ENCODE results near the gene CAMSAP1.

CAMSAP1 gene

DNA sequence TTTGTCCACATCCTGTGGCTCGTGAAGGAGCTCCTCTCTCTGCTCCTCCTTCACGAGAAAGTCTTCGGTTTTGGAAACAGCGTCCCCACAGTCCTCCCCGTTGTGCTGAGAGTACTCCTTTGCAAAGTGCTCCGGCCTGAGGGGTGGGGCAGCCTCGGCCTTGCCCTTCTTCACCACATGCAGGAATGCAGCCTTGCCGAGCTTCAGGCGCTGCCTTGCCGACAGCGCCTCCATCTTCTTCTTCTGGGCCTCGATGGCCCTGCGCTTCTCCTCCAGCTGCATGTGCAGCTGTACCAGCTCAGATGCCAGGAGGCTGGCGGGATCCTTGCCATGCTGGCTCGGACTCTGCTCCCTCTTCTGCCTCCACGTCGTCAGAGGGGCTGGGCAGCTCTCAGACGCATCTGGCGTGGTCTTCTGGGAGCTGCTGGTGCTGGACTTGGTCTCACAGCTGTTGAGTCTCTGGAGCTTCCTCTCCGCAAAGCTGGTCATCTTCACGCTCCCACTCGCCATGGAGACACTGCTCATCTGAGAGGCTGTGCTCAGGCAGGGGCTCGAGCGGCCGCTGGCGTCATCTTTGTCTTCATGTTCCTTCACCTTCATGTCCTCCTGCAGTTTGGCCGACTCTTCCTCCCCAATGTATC is 85.5 kb downstream of the CAMSAP1 start:
- TF ChIP-seq YY1 (IDR thresholded peaks at IDR 0.05; ENCODE audit: low read depth) (no peak), EP300 (IDR thresholded peaks at IDR 0.05; ENCODE audit: borderline replicate concordance) (no peak), TAF1 (IDR thresholded peaks at IDR 0.05; ENCODE audit: low read depth) (no peak), MAX (IDR thresholded peaks at IDR 0.05) (no peak), RAD21 (IDR thresholded peaks at IDR 0.05; ENCODE audit: low read depth) (no peak), TCF12 (IDR thresholded peaks at IDR 0.05; ENCODE audit: low read depth) (no peak), EGR1 (IDR thresholded peaks at IDR 0.05) (no peak), ZBTB7A (IDR thresholded peaks at IDR 0.05; ENCODE audit: low read depth) (no peak), CEBPB (IDR thresholded peaks at IDR 0.05) (no peak), FOXM1 (IDR thresholded peaks at IDR 0.05; ENCODE audit: borderline replicate concordance, low read depth) (no peak), NFIC (IDR thresholded peaks at IDR 0.05) (no peak), CREB1 (IDR thresholded peaks at IDR 0.05; ENCODE audit: low read depth) (no peak), TEAD4 (IDR thresholded peaks at IDR 0.05) (no peak)
- TF ChIP-seq, protein P1, sequence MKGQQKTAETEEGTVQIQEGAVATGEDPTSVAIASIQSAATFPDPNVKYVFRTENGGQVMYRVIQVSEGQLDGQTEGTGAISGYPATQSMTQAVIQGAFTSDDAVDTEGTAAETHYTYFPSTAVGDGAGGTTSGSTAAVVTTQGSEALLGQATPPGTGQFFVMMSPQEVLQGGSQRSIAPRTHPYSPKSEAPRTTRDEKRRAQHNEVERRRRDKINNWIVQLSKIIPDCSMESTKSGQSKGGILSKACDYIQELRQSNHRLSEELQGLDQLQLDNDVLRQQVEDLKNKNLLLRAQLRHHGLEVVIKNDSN (IDR thresholded peaks at IDR 0.05), result no peak
- TF ChIP-seq, protein P2, sequence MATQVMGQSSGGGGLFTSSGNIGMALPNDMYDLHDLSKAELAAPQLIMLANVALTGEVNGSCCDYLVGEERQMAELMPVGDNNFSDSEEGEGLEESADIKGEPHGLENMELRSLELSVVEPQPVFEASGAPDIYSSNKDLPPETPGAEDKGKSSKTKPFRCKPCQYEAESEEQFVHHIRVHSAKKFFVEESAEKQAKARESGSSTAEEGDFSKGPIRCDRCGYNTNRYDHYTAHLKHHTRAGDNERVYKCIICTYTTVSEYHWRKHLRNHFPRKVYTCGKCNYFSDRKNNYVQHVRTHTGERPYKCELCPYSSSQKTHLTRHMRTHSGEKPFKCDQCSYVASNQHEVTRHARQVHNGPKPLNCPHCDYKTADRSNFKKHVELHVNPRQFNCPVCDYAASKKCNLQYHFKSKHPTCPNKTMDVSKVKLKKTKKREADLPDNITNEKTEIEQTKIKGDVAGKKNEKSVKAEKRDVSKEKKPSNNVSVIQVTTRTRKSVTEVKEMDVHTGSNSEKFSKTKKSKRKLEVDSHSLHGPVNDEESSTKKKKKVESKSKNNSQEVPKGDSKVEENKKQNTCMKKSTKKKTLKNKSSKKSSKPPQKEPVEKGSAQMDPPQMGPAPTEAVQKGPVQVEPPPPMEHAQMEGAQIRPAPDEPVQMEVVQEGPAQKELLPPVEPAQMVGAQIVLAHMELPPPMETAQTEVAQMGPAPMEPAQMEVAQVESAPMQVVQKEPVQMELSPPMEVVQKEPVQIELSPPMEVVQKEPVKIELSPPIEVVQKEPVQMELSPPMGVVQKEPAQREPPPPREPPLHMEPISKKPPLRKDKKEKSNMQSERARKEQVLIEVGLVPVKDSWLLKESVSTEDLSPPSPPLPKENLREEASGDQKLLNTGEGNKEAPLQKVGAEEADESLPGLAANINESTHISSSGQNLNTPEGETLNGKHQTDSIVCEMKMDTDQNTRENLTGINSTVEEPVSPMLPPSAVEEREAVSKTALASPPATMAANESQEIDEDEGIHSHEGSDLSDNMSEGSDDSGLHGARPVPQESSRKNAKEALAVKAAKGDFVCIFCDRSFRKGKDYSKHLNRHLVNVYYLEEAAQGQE (IDR thresholded peaks at IDR 0.05; ENCODE audit: low read depth), result no peak

DNA sequence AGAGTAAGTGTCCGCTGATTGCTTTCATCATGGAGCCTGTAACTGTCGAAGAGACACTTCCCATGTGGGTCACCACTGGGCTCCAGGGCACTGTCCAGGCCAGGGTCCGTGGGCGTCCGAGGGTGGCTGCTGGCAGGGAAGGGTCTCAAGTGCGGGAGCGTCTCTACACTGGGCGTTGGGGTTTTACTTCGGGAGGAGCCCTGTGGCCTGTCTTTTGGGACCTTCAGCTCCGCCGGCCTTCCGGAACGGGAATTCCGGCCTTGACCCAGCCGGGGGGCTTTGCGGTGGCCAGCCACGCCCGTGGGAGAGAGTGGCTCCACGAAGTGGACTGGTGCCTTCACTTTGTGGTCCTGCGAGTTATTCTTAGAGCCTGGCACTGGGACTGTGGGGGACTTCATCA is 86.2 kb downstream of the CAMSAP1 start:
- TF ChIP-seq MAX (IDR thresholded peaks at IDR 0.05) (no peak), RAD21 (IDR thresholded peaks at IDR 0.05; ENCODE audit: low read depth) (no peak), EGR1 (IDR thresholded peaks at IDR 0.05) (no peak), FOXM1 (IDR thresholded peaks at IDR 0.05; ENCODE audit: borderline replicate concordance, low read depth) (no peak), CREB1 (IDR thresholded peaks at IDR 0.05; ENCODE audit: low read depth) (no peak), NFIC (IDR thresholded peaks at IDR 0.05) (no peak), TAF1 (IDR thresholded peaks at IDR 0.05; ENCODE audit: low read depth) (no peak), EP300 (IDR thresholded peaks at IDR 0.05; ENCODE audit: borderline replicate concordance) (no peak), TCF12 (IDR thresholded peaks at IDR 0.05; ENCODE audit: low read depth) (no peak), YY1 (IDR thresholded peaks at IDR 0.05; ENCODE audit: low read depth) (no peak)
- TF ChIP-seq, protein P1 (IDR thresholded peaks at IDR 0.05), result no peak

GRCh38 chr9:135820661-135821060 is 86.7 kb downstream of the CAMSAP1 start:
- TF ChIP-seq FOXM1 (IDR thresholded peaks at IDR 0.05; ENCODE audit: borderline replicate concordance, low read depth) (no peak), EGR1 (IDR thresholded peaks at IDR 0.05) (no peak), CREB1 (IDR thresholded peaks at IDR 0.05; ENCODE audit: low read depth) (no peak), TAF1 (IDR thresholded peaks at IDR 0.05; ENCODE audit: low read depth) (no peak), CEBPB (IDR thresholded peaks at IDR 0.05) (no peak), EP300 (IDR thresholded peaks at IDR 0.05; ENCODE audit: borderline replicate concordance) (no peak), TCF12 (IDR thresholded peaks at IDR 0.05; ENCODE audit: low read depth) (no peak), RAD21 (IDR thresholded peaks at IDR 0.05; ENCODE audit: low read depth) (no peak), YY1 (IDR thresholded peaks at IDR 0.05; ENCODE audit: low read depth) (no peak), MAX (IDR thresholded peaks at IDR 0.05) (no peak), TEAD4 (IDR thresholded peaks at IDR 0.05) (no peak), ZBTB7A (IDR thresholded peaks at IDR 0.05; ENCODE audit: low read depth) (no peak), NFIC (IDR thresholded peaks at IDR 0.05) (no peak)
- TF ChIP-seq, protein P2 (IDR thresholded peaks at IDR 0.05; ENCODE audit: low read depth), result no peak
- TF ChIP-seq, protein P1 (IDR thresholded peaks at IDR 0.05), result no peak

DNA sequence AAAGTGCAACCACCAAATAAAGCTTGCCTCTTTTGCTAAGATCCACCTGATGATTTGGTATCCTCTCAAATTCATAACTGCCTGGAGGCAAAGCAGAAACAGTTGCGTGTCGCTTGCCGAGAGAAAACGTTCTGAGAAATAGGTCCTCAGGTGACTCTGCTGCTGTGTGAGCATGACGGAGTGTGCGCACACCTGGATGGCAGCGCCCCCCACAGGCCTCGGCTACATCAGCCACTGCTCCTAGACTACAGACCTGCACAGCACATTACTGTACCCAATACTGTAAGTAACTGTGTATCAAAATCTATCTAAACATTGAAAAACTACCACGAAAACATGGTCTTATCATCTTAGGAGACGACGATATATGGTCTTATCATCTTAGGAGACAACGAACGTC is 87.4 kb downstream of the CAMSAP1 start:
- TF ChIP-seq YY1 (IDR thresholded peaks at IDR 0.05; ENCODE audit: low read depth), result no peak
- no peak for TF ChIP-seq EP300 (IDR thresholded peaks at IDR 0.05; ENCODE audit: borderline replicate concordance)
